HepG2 (cell line): Measurements from ENCODE around the gene KIF1B. TPM values are rescaled to one million over a fixed set of nuclear protein-coding genes. Genes with fewer than 3 reads are reported as not detected.

Source experiments
- AFF4 ChIP-seq: sonication (generic); formaldehyde crosslinking; IDR thresholded peaks from 2 replicates; pipeline ENCODE4 v1.4.0; 2020; ENCODE audit warnings: missing genetic modification reagents
- AGO1 ChIP-seq: fragments of 200-400 bp; formaldehyde crosslinking; IDR thresholded peaks from 2 replicates; pipeline ENCODE4 v1.6.1; 2017; ENCODE audit warnings: mild to moderate bottlenecking, low read depth, low read length, moderate library complexity; ENCODE audit not compliant: poor library complexity, severe bottlenecking
- CEBPG ChIP-seq: IDR thresholded peaks from 2 replicates; pipeline ENCODE4 v1.6.1; 2016
- CREB1 ChIP-seq, 2 experiments: fragments of 450-650 bp in 1 of 2; IDR thresholded peaks; 2 replicates each; pipeline ENCODE4 v1.6.1; 2016 to 2017; ENCODE audit warnings: control low read depth in 1 of 2, mild to moderate bottlenecking in 1 of 2, missing compliant biosample characterization in 1 of 2, missing genetic modification characterization in 1 of 2
- E2F1 ChIP-seq: sonication (generic); formaldehyde crosslinking; IDR thresholded peaks from 2 replicates; pipeline ENCODE4 v1.5.0; 2020; ENCODE audit warnings: missing genetic modification reagents
- FOXA1 ChIP-seq, 2 experiments: fragments of 450-650 bp in 1 of 2; sonication (generic) in 1 of 2; formaldehyde crosslinking in 1 of 2; IDR thresholded peaks; 2 replicates each; pipeline versions ENCODE4 v1.4.0 to v1.6.1; 2016 to 2020; ENCODE audit warnings: missing genetic modification reagents in 1 of 2
- JUND ChIP-seq: sonication (generic); formaldehyde crosslinking; IDR thresholded peaks from 2 replicates; pipeline ENCODE4 v1.8.0; 2022; ENCODE audit warnings: mild to moderate bottlenecking, missing genetic modification reagents
- MBD4 ChIP-seq: IDR thresholded peaks from 2 replicates; pipeline ENCODE4 v1.6.1; 2012; ENCODE audit warnings: low read length, inconsistent platforms, borderline replicate concordance
- MXI1 ChIP-seq: IDR thresholded peaks from 3 replicates; pipeline ENCODE4 v1.6.1; 2012; ENCODE audit warnings: low read depth, low read length, inconsistent platforms, borderline replicate concordance
- RCOR2 ChIP-seq: IDR thresholded peaks from 2 replicates; pipeline ENCODE4 v1.6.1; 2016; ENCODE audit warnings: missing biosample characterization, missing genetic modification reagents
- RFX3 ChIP-seq: IDR thresholded peaks from 2 replicates; pipeline ENCODE4 v1.6.1; 2016; ENCODE audit warnings: missing biosample characterization, missing genetic modification reagents
- SNAPC2 ChIP-seq: sonication (generic); formaldehyde crosslinking; IDR thresholded peaks from 2 replicates; pipeline ENCODE4 v1.8.1; 2022; ENCODE audit warnings: mild to moderate bottlenecking, missing genetic modification reagents
- THAP7 ChIP-seq: sonication (generic); formaldehyde crosslinking; IDR thresholded peaks from 2 replicates; pipeline ENCODE4 v1.8.1; 2023; ENCODE audit warnings: mild to moderate bottlenecking, missing genetic modification reagents
- ZBTB7A ChIP-seq: sonication (generic); formaldehyde crosslinking; IDR thresholded peaks from 2 replicates; pipeline ENCODE4 v1.8.0; 2022; ENCODE audit warnings: mild to moderate bottlenecking, missing genetic modification reagents
- ZFP41 ChIP-seq: sonication (generic); formaldehyde crosslinking; IDR thresholded peaks from 2 replicates; pipeline ENCODE4 v1.4.0; 2020; ENCODE audit warnings: mild to moderate bottlenecking, missing genetic modification reagents, borderline replicate concordance
- ZNF20 ChIP-seq: sonication (generic); formaldehyde crosslinking; IDR thresholded peaks from 2 replicates; pipeline ENCODE4 v1.4.0; 2020; ENCODE audit warnings: mild to moderate bottlenecking, moderate library complexity, missing genetic modification reagents
- ZNF326 ChIP-seq: sonication (generic); formaldehyde crosslinking; IDR thresholded peaks from 2 replicates; pipeline ENCODE4 v1.4.0; 2020; ENCODE audit warnings: missing genetic modification reagents, borderline replicate concordance
- ZNF354B ChIP-seq: sonication (generic); formaldehyde crosslinking; IDR thresholded peaks from 2 replicates; pipeline ENCODE4 v1.8.0; 2022; ENCODE audit warnings: mild to moderate bottlenecking, missing genetic modification reagents
- ZNF451 ChIP-seq: sonication (generic); formaldehyde crosslinking; IDR thresholded peaks from 2 replicates; pipeline ENCODE4 v1.5.0; 2020; ENCODE audit warnings: mild to moderate bottlenecking, missing genetic modification reagents
- ZNF574 ChIP-seq: sonication (generic); formaldehyde crosslinking; IDR thresholded peaks from 2 replicates; pipeline ENCODE4 v1.4.0; 2020; ENCODE audit warnings: missing genetic modification reagents
- ZNF614 ChIP-seq: IDR thresholded peaks from 2 replicates; pipeline ENCODE4 v1.6.1; 2018; ENCODE audit warnings: missing biosample characterization, missing genetic modification reagents, inconsistent platforms, borderline replicate concordance
- ZNF720 ChIP-seq: sonication (generic); formaldehyde crosslinking; IDR thresholded peaks from 2 replicates; pipeline ENCODE4 v1.4.0; 2020; ENCODE audit warnings: missing genetic modification reagents
- ZSCAN25 ChIP-seq: sonication (generic); formaldehyde crosslinking; IDR thresholded peaks from 2 replicates; pipeline ENCODE4 v1.8.0; 2022; ENCODE audit warnings: mild to moderate bottlenecking, missing genetic modification reagents
- polyA plus RNA-seq, 8 experiments: library from polyadenylated mRNA; depleted of rRNA in 3 of 8; stranded (reverse) in 7 of 8; unstranded in 1 of 8; fragments of >200 nt; fragmentation: Illumina TruSeq in 4 of 8; extraction: Trizol in 4 of 8; gene quantifications; 2 replicates each; pipeline versions ENCODE4 v1.2.1 to v1.2.3, GENCODE V29; 2011 to 2016; ENCODE audit warnings: low read depth in 4 of 8, missing spikeins in 1 of 8, mixed read lengths in 1 of 8; ENCODE audit not compliant: insufficient read depth in 1 of 8
- total RNA-seq, 5 experiments: library from RNA; depleted of rRNA; stranded (reverse); fragments of >200 nt; fragmentation: Illumina TruSeq; extraction: Trizol; gene quantifications; 2 replicates each; pipeline ENCODE4 v1.2.3, GENCODE V29; 2016; ENCODE audit warnings: low read depth in 1 of 5

The KIF1B gene
- total and polyA plus RNA-seq, 2 of the 13 experiments (the other 11 are each of a cell fraction or from before 2014, with no cell fraction given) = 26.7 to 32.5 TPM

- TF ChIP-seq THAP7 (no peak), AFF4 (CRISPR knock-in tag) (0 out of 2 replicates have a peak, but pooled peaks have one; percentile 45), AGO1 (no peak), ZNF720 (CRISPR knock-in tag) (no peak), ZBTB7A (CRISPR knock-in tag) (no peak), RFX3 (CRISPR knock-in tag) (no peak), CREB1 (IDR thresholded peaks at IDR 0.05) (peak; percentile 54; the same call in 1 of the 2 replicates), CREB1 (CRISPR knock-in tag; IDR thresholded peaks at IDR 0.05) (no peak), CEBPG (CRISPR knock-in tag) (no peak), RCOR2 (CRISPR knock-in tag) (0 out of 2 replicates have a peak, but pooled peaks have one; percentile 42), JUND (CRISPR knock-in tag) (no peak), MBD4 (no peak), ZFP41 (CRISPR knock-in tag) (no peak), ZNF354B (CRISPR knock-in tag) (0 out of 2 replicates have a peak, but pooled peaks have one; percentile 27), ZNF451 (CRISPR knock-in tag) (no peak), SNAPC2 (CRISPR knock-in tag) (no peak), MXI1 (peak; percentile 51; the same call in 1 of the 3 replicates), FOXA1 (IDR thresholded peaks at IDR 0.05) (no peak), FOXA1 (CRISPR knock-in tag; IDR thresholded peaks at IDR 0.05) (peak; percentile 74), ZNF614 (CRISPR knock-in tag) (no peak), E2F1 (CRISPR knock-in tag) (no peak), ZNF326 (CRISPR knock-in tag) (no peak), ZNF20 (CRISPR knock-in tag) (no peak), ZNF574 (CRISPR knock-in tag) (no peak), ZSCAN25 (0 out of 2 replicates have a peak, but pooled peaks have one; percentile 46)
These were observed 41.4 kb upstream of the KIF1B start (continued) for GRCh38 chr1:10168912-10169514.
